ENCODE measurements around the gene GNAQ. TPM values are rescaled to one million over a fixed set of nuclear protein-coding genes. Genes with fewer than 3 reads are reported as not detected.

Gene GNAQ
- total RNA-seq, 1 experiment from 2014 or later: 55.5 TPM

- no peaks in the 10 kb centered on the region for H3K27me3 Mint-ChIP-seq (ENCODE audit: low read depth)
- H3K27ac Mint-ChIP-seq: no peak overlapping the region
- H3K4me3 Mint-ChIP-seq: no peak overlapping the region
- ChIA-PET POLR2A (no interaction called here), CTCF (no interaction called here)
- DNase-seq (ENCODE audit: low spot score) (no peak), ATAC-seq (no peak)
- H3K9me3 Mint-ChIP-seq: no peaks in the 10 kb centered on the region
- peaks cover 23% of the 10 kb centered on the region for H3K4me1 Mint-ChIP-seq
- peaks cover 3% of the 10 kb centered on the region; the same call in 1 of the 2 replicates for H3K36me3 Mint-ChIP-seq
- no peak for TF ChIP-seq FOXP1 (CRISPR knock-in tag; IDR thresholded peaks at IDR 0.05; ENCODE audit: borderline replicate concordance)
- TF ChIP-seq ZNF423 (CRISPR knock-in tag; IDR thresholded peaks at IDR 0.05): no peak
- TF ChIP-seq ZBTB21 (CRISPR knock-in tag; IDR thresholded peaks at IDR 0.05; ENCODE audit: borderline replicate concordance): no peak
- no peak for TF ChIP-seq ZNF317 (CRISPR knock-in tag; IDR thresholded peaks at IDR 0.05; ENCODE audit: borderline replicate concordance, low read depth)
- no peak for TF ChIP-seq GABPB1 (CRISPR knock-in tag; IDR thresholded peaks at IDR 0.05)
- TF ChIP-seq FOXP4 (CRISPR knock-in tag; IDR thresholded peaks at IDR 0.05): no peak
- TF ChIP-seq RORB (CRISPR knock-in tag; IDR thresholded peaks at IDR 0.05): no peak
- TF ChIP-seq E2F1 (CRISPR knock-in tag; IDR thresholded peaks at IDR 0.05): no peak
- TF ChIP-seq USF2 (CRISPR knock-in tag; IDR thresholded peaks at IDR 0.05): no peak
- TF ChIP-seq ESRRA (CRISPR knock-in tag; IDR thresholded peaks at IDR 0.05; ENCODE audit: borderline replicate concordance): no peak
- TF ChIP-seq ZBTB43 (CRISPR knock-in tag; IDR thresholded peaks at IDR 0.05): no peak
- TF ChIP-seq MAX (CRISPR knock-in tag; IDR thresholded peaks at IDR 0.05): no peak
- no peak for TF ChIP-seq NFE2L1 (CRISPR knock-in tag; IDR thresholded peaks at IDR 0.05)
- no peak for TF ChIP-seq KAT7 (CRISPR knock-in tag; IDR thresholded peaks at IDR 0.05; ENCODE audit: borderline replicate concordance)
- no peak for TF ChIP-seq ATF3 (CRISPR knock-in tag; conservative IDR thresholded peaks at IDR 0.05)
Observed at GRCh38 chr9:77911928-77912327, 119.7 kb downstream of the GNAQ start.

- POLR2A ChIA-PET: no interaction called here
- Mint-ChIP-seq H3K27ac (no peak overlapping the region), H3K4me1 (peaks cover 14% of the 10 kb centered on the region), H3K36me3 (peaks cover 3% of the 10 kb centered on the region; the same call in 1 of the 2 replicates), H3K4me3 (no peak overlapping the region), H3K9me3 (no peaks in the 10 kb centered on the region), H3K27me3 (ENCODE audit: low read depth) (no peaks in the 10 kb centered on the region)
- CTCF ChIA-PET: no interaction called here
- DNase-seq (ENCODE audit: low spot score) (no peak), ATAC-seq (no peak)
- TF ChIP-seq FOXK1 (CRISPR knock-in tag; IDR thresholded peaks at IDR 0.05) (no peak), NR1H2 (CRISPR knock-in tag; IDR thresholded peaks at IDR 0.05) (no peak), ATF3 (CRISPR knock-in tag; conservative IDR thresholded peaks at IDR 0.05) (no peak), ZNF219 (CRISPR knock-in tag; IDR thresholded peaks at IDR 0.05; ENCODE audit: borderline replicate concordance) (no peak), ATF6 (CRISPR knock-in tag; IDR thresholded peaks at IDR 0.05) (no peak), E2F4 (CRISPR knock-in tag; IDR thresholded peaks at IDR 0.05; ENCODE audit: borderline replicate concordance, low read depth) (no peak), MAX (CRISPR knock-in tag; IDR thresholded peaks at IDR 0.05) (no peak), IRF1 (CRISPR knock-in tag; IDR thresholded peaks at IDR 0.05) (no peak), ZBTB21 (CRISPR knock-in tag; IDR thresholded peaks at IDR 0.05; ENCODE audit: borderline replicate concordance) (no peak), GTF2I (CRISPR knock-in tag; conservative IDR thresholded peaks at IDR 0.05) (no peak), KAT7 (CRISPR knock-in tag; IDR thresholded peaks at IDR 0.05; ENCODE audit: borderline replicate concordance) (no peak), ZNF121 (CRISPR knock-in tag; IDR thresholded peaks at IDR 0.05) (no peak)
Observed at GRCh38 chr9:77910194-77910621, 121.4 kb downstream of the GNAQ start.

Data from WTC11 (cell line).